GM12872 (cell line): ENCODE data around the gene TMEM115.

Source experiments
- TF ChIP-seq, protein P1 (sequence below): IDR thresholded peaks from 3 replicates; pipeline ENCODE4 v1.5.1; 2011; ENCODE audit warnings: low read depth, mild to moderate bottlenecking, low read length, moderate library complexity; ENCODE audit not compliant: insufficient read depth

The TMEM115 gene

DNA sequence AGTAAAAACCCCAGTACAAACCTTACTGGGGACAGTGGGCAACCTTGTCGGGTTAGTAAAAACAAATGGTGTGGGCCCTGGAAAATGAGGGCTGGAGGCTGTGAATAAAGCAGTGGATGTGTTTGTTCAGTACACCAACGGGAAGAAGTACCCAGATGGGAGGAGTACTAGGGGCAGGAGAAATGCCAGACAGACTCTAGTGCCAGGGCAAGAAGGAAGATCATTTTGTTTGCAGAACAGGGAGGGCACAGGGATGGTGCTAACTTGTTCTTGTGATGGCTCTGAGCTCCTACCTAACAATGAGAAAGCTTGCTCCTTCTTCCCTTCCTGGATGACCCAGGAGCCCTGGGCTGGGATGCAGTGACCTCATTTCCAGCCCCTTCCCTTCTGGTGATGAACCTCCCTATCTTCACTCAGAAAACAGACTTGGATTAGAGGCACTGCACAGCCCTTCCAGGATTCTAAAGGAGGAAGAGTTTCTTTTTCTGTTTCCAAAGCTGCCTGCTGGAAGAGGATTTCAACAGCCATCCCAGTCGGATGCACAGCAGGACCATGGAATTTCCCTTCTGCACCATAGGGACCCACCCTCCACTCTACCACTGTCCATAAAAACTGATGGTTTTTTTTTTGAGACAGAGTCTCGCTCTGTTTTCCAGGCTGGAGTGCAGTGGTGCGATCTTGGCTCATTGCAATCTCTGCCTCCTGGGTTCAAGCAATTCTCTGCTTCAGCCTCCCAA lies 24.8 kb downstream of the TMEM115 start:
- TF ChIP-seq, protein P1, sequence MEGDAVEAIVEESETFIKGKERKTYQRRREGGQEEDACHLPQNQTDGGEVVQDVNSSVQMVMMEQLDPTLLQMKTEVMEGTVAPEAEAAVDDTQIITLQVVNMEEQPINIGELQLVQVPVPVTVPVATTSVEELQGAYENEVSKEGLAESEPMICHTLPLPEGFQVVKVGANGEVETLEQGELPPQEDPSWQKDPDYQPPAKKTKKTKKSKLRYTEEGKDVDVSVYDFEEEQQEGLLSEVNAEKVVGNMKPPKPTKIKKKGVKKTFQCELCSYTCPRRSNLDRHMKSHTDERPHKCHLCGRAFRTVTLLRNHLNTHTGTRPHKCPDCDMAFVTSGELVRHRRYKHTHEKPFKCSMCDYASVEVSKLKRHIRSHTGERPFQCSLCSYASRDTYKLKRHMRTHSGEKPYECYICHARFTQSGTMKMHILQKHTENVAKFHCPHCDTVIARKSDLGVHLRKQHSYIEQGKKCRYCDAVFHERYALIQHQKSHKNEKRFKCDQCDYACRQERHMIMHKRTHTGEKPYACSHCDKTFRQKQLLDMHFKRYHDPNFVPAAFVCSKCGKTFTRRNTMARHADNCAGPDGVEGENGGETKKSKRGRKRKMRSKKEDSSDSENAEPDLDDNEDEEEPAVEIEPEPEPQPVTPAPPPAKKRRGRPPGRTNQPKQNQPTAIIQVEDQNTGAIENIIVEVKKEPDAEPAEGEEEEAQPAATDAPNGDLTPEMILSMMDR, result no peak

- TF ChIP-seq, protein P1, result no peak
Observed at GRCh38 chr3:50333744-50334328, 25.5 kb downstream of the TMEM115 start.

DNA sequence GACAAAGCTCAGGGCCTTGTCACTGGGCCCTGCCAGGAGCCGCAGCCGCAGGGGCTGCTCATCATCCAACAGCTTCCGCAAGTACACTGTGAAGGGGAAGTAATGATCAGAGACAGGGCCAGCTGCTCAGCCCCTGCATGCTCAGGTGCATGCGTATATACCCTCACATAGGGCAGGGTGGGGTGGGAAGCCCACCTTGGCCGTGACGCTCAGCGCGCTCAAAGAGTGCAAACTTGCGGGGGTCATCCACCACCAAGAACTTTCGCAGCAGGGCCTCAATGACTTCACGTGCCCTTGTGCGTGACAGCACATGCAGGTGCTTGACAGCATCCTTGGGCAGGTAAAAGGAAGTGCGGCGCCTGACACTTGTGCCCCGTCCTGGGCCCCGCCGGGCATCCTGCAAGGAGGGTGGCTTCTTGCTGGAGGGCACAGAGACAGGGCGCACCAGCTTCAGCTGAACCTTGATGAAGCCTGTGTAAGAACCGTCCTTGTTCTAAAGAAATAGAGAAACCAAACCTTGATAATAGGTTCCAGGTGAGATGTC lies 27.9 kb downstream of the TMEM115 start:
- TF ChIP-seq, protein P1, result no peak

DNA sequence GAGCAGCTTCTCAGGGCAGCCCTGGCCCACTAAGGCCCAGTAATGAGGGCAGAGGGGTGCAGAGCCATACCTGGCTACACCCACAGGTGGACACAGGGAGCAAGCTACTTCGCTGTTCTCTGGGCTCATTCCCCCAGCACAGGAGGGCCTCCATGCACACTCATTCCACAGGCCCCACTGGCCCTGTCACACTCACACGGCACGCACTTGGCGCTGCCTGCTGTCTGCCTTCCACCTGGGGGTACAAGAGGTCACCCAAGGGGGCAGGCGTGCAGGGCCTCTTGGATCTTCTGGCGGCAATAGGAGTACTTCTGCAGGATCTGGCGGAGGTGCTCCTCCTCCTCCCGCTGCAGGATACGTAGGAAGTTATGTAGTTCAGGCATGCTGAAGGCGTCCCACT lies 29.0 kb downstream of the TMEM115 start:
- TF ChIP-seq, protein P1, result no peak

DNA sequence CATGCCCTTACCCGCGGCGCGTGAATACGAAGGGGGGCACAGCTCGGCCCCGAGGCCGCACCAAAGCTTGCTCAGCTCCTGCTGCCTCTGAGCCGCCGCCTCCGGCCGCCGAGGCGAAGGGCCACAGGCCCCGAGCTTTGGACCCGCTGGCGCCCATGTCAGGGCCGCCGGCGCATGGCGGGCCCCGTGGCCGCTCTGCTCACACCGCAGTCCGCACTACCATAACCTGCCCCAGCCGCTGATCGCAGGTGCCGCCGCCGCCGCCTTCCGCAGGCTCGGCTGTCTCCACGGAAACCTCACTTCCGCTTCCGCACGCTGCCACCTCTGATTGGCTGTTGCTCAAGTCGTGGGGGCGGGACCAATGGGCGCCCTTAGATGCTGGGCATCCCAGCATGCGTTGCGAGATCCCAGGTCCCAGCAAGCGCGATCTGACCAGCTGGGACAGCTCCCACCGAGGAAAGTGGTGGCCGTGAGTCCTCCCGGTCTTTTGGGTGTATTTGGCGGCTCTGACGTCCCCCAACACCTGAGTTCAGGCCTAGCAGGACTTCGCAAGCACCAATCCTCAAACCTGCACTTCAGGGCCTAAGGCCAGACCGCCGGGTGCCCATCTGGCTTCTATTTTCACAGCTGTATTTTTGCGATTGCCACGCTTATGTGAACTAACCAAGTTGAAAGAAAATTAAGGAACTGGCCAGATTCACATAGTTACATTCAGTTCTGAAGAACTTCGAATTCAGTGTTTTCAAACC lies 31.2 kb downstream of the TMEM115 start, which contains the start of gene TUSC2:
TUSC2 (minus strand) TSS at position 281 of the 749 bp plus-strand sequence; CDS start at position 157, 124 bp downstream.
- TF ChIP-seq, protein P1, result no peak

GRCh38 chr3:50327129-50327528 lies 32.2 kb downstream of the TMEM115 start:
- TF ChIP-seq, protein P1, result no peak

DNA sequence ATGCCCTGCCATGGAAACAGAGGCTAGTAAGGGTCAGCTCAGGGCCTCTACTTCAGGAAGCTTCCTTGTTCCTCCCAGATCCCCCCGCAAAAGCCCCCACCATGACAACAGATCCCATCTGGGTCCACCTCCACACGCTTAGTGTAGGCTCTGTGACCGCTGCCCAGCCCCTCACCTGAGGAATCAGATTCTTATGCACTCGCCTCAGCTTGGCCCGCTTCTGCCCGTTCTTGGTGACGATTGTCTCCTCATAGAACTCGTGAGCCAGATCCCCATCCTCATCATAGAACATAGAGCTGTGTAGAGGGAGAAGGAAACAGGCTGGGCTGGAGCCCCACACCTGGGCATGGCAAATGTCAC lies 33.2 kb downstream of the TMEM115 start:
- TF ChIP-seq, protein P1, result no peak
